ENCODE measurements around the gene ZSCAN10. TPM values are rescaled to one million over a fixed set of nuclear protein-coding genes. Genes with fewer than 3 reads are reported as not detected.

ZSCAN10 gene
- total and polyA plus RNA-seq, 2 experiments from 2014 or later, result 217 to 519 TPM

DNA sequence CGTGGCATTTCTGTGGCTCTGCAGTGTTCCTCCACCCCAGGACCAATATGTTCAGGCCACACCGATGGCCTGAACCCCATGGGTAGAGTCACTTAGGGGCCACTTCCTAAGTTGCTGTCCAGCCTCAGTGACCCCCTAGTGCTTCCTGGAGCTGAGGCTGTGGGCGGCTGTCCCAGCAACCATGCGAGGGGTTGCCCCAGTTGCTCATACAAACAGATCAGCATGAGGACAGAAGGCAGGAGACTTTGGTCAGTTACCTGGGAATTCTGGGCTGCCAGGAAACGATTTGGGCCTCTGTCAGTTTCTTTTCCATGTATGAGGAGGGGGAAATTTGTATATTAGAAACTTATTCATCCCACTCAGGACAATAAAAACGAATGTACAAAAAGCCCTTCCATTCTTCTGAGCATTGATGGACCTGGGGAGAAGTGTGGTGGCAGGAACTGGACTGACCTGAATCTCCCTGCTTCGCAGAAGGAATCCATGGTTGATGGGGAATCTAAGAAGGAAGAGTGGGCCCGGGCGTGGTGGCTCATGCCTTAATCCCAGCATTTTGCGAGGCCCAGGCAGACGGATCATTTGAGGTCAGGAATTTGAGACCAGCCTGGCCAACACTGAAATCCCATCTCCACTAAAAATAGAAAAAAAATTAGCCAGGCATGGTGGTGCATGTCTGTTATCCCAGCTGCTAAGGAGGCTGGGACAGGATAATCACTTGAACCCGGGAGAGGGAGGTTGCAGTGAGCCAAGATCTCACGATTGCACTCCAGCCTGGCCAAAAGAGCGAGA is 38.6 kb downstream of the ZSCAN10 start:
- Histone ChIP-seq H3K4me3 (no peak overlapping the region), H3F3A (replicated peaks; ENCODE audit: low read depth) (peaks cover 15% of the 10 kb centered on the region), H3K4me1 (ENCODE audit: insufficient read depth) (peaks cover 14% of the 10 kb centered on the region), H3K27me3 (ENCODE audit: insufficient read depth) (peaks cover 4% of the 10 kb centered on the region; the same call in 1 of the 2 replicates), H3K9me2 (ENCODE audit: insufficient read depth) (no peaks in the 10 kb centered on the region), H2AFZ (no peak overlapping the region), H4K20me1 (replicated peaks; ENCODE audit: insufficient read depth) (no peaks in the 10 kb centered on the region; the same call in 1 of the 2 replicates), H3K36me3 (ENCODE audit: insufficient read depth) (no peaks in the 10 kb centered on the region), H3K79me2 (replicated peaks; ENCODE audit: insufficient read depth) (no peaks in the 10 kb centered on the region; the same call in 1 of the 2 replicates), H3K27ac (ENCODE audit: low read depth) (no peak overlapping the region), H3K4me2 (no peak overlapping the region)
- H3K36me3 Mint-ChIP-seq (ENCODE audit: low read depth), result peaks cover 6% of the 10 kb centered on the region; the same call in 1 of the 3 replicates
- H3K4me3 Mint-ChIP-seq, result peak overlapping the region; percentile 73; the same call in 2 of the 3 replicates
- H3K4me1 Mint-ChIP-seq, result peaks cover 25% of the 10 kb centered on the region
- H3K27ac Mint-ChIP-seq, result peak overlapping the region; percentile 20; the same call in 1 of the 2 replicates
- TF ChIP-seq ZNF331 (CRISPR knock-in tag; IDR thresholded peaks at IDR 0.05; ENCODE audit: low read depth) (no peak), JUNB (IDR thresholded peaks at IDR 0.05; ENCODE audit: unreplicated experiment) (no peak)
- TF ChIP-seq, protein P1, sequence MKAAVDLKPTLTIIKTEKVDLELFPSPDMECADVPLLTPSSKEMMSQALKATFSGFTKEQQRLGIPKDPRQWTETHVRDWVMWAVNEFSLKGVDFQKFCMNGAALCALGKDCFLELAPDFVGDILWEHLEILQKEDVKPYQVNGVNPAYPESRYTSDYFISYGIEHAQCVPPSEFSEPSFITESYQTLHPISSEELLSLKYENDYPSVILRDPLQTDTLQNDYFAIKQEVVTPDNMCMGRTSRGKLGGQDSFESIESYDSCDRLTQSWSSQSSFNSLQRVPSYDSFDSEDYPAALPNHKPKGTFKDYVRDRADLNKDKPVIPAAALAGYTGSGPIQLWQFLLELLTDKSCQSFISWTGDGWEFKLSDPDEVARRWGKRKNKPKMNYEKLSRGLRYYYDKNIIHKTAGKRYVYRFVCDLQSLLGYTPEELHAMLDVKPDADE (IDR thresholded peaks at IDR 0.05), result no peak
- DNase-seq (ENCODE audit: low spot score) (no peak), ATAC-seq (no peak)
- peaks cover 20% of the 10 kb centered on the region for H3K27me3 Mint-ChIP-seq (ENCODE audit: insufficient read depth, low read depth, poor library complexity)
- H3K9me3 Mint-ChIP-seq, result no peaks in the 10 kb centered on the region

DNA sequence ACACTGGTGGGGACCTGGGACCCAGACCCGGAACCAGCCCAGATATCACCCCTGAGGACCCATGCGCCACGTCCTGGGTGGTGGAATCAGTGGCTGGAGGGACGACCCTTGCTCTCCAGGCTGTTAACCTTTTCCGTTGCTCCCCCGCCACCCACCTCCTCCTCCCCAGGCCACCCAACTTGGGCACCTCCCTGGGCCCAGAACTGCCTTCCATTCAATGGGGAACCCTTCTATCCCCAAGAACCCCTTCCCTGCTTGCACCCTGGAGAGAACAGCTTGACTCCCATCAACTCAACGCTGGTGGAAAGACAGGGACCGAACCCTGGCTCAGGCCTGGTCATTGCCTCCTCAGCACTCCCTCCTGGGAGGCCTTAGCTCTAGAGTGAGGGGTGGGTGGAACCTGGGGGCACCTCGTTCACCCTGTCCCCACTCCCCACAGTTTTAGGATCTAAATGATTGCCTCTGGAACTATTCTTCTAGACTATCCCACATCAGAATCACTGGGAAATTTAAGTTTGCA is 39.3 kb downstream of the ZSCAN10 start:
- peak overlapping the region; percentile 82 for H3K4me2 ChIP-seq
- peak overlapping the region; percentile 84 for H3K4me3 ChIP-seq
- TF ChIP-seq EZH2phosphoT487 (IDR thresholded peaks at IDR 0.05; ENCODE audit: unreplicated experiment), result no peak
- TF ChIP-seq, protein P2, sequence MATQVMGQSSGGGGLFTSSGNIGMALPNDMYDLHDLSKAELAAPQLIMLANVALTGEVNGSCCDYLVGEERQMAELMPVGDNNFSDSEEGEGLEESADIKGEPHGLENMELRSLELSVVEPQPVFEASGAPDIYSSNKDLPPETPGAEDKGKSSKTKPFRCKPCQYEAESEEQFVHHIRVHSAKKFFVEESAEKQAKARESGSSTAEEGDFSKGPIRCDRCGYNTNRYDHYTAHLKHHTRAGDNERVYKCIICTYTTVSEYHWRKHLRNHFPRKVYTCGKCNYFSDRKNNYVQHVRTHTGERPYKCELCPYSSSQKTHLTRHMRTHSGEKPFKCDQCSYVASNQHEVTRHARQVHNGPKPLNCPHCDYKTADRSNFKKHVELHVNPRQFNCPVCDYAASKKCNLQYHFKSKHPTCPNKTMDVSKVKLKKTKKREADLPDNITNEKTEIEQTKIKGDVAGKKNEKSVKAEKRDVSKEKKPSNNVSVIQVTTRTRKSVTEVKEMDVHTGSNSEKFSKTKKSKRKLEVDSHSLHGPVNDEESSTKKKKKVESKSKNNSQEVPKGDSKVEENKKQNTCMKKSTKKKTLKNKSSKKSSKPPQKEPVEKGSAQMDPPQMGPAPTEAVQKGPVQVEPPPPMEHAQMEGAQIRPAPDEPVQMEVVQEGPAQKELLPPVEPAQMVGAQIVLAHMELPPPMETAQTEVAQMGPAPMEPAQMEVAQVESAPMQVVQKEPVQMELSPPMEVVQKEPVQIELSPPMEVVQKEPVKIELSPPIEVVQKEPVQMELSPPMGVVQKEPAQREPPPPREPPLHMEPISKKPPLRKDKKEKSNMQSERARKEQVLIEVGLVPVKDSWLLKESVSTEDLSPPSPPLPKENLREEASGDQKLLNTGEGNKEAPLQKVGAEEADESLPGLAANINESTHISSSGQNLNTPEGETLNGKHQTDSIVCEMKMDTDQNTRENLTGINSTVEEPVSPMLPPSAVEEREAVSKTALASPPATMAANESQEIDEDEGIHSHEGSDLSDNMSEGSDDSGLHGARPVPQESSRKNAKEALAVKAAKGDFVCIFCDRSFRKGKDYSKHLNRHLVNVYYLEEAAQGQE (IDR thresholded peaks at IDR 0.05; ENCODE audit: unreplicated experiment), result no peak
- TF ChIP-seq, protein P3, sequence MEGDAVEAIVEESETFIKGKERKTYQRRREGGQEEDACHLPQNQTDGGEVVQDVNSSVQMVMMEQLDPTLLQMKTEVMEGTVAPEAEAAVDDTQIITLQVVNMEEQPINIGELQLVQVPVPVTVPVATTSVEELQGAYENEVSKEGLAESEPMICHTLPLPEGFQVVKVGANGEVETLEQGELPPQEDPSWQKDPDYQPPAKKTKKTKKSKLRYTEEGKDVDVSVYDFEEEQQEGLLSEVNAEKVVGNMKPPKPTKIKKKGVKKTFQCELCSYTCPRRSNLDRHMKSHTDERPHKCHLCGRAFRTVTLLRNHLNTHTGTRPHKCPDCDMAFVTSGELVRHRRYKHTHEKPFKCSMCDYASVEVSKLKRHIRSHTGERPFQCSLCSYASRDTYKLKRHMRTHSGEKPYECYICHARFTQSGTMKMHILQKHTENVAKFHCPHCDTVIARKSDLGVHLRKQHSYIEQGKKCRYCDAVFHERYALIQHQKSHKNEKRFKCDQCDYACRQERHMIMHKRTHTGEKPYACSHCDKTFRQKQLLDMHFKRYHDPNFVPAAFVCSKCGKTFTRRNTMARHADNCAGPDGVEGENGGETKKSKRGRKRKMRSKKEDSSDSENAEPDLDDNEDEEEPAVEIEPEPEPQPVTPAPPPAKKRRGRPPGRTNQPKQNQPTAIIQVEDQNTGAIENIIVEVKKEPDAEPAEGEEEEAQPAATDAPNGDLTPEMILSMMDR (conservative IDR thresholded peaks at IDR 0.05; ENCODE audit: low read depth in 2 of 2), result no peak
- TF ChIP-seq ZNF114 (CRISPR knock-in tag; IDR thresholded peaks at IDR 0.05), result no peak
- no peak for TF ChIP-seq CREB1 (CRISPR knock-in tag; IDR thresholded peaks at IDR 0.05; ENCODE audit: low read depth)
- TF ChIP-seq, protein P1 (IDR thresholded peaks at IDR 0.05), result no peak
- TF ChIP-seq POLR2AphosphoS5 (IDR thresholded peaks at IDR 0.05; ENCODE audit: low read depth), result no peak
- no peak for TF ChIP-seq EZH2 (IDR thresholded peaks at IDR 0.05; ENCODE audit: low read depth, unreplicated experiment)
- no peak for TF ChIP-seq NANOG (IDR thresholded peaks at IDR 0.05; ENCODE audit: borderline replicate concordance)
- no peaks in the 10 kb centered on the region for H3K9me2 ChIP-seq (ENCODE audit: insufficient read depth)
- H3K4me1 ChIP-seq (ENCODE audit: insufficient read depth), result peaks cover 14% of the 10 kb centered on the region
- peaks cover 4% of the 10 kb centered on the region; the same call in 1 of the 2 replicates for H3K27me3 ChIP-seq (ENCODE audit: insufficient read depth)
- 0 out of 2 replicates have a peak overlapping the region, but pooled peaks have one; percentile 55 for H3K27ac ChIP-seq (ENCODE audit: low read depth)
- no peaks in the 10 kb centered on the region for H3K36me3 ChIP-seq (ENCODE audit: insufficient read depth)
- Mint-ChIP-seq H3K4me1 (peaks cover 27% of the 10 kb centered on the region), H3K27me3 (ENCODE audit: insufficient read depth, low read depth, poor library complexity) (peaks cover 17% of the 10 kb centered on the region), H3K9me3 (no peaks in the 10 kb centered on the region), H3K4me3 (peak overlapping the region; percentile 73), H3K36me3 (ENCODE audit: low read depth) (peaks cover 13% of the 10 kb centered on the region; the same call in 2 of the 3 replicates), H3K27ac (no peak overlapping the region; the same call in 1 of the 2 replicates)
- H3F3A ChIP-seq (replicated peaks; ENCODE audit: low read depth), result peaks cover 15% of the 10 kb centered on the region
- no peak for DNase-seq (ENCODE audit: low spot score)
- ATAC-seq, result no peak
- no peaks in the 10 kb centered on the region; the same call in 1 of the 2 replicates for H4K20me1 ChIP-seq (replicated peaks; ENCODE audit: insufficient read depth)
- H3K79me2 ChIP-seq (replicated peaks; ENCODE audit: insufficient read depth), result no peaks in the 10 kb centered on the region; the same call in 1 of the 2 replicates
- H2AFZ ChIP-seq, result peak overlapping the region; percentile 90; the same call in 1 of the 2 replicates

All from GM23338 (cell line).